SJCRH30 (cell line): ENCODE data around the gene TARP.
"Not testable (repeated sequence)": the region's sequence is repeated elsewhere in the genome, so short reads cannot be mapped to it uniquely, and the experiment has no call there.

ENCODE experiments used
- DNase-seq, 2 experiments: peaks; one replicate each; pipeline ENCODE4 v3.0.0-alpha.2; 2015 to 2020
- H3K27ac ChIP-seq: fragments of 250-450 bp; sonication (Bioruptor Pico); 2 replicates; pipeline ENCODE4 v1.5.1; 2020; ENCODE audit warnings: mild to moderate bottlenecking, moderate library complexity
- H3K27me3 ChIP-seq: fragments of 250-450 bp; sonication (Bioruptor Pico); 2 replicates; pipeline ENCODE4 v1.5.1; 2020; ENCODE audit warnings: mild to moderate bottlenecking, moderate library complexity
- H3K36me3 ChIP-seq: fragments of 250-450 bp; sonication (Bioruptor Pico); 2 replicates; pipeline ENCODE4 v1.5.1; 2020; ENCODE audit warnings: mild to moderate bottlenecking, moderate library complexity
- H3K4me1 ChIP-seq: fragments of 250-450 bp; sonication (Bioruptor Pico); 2 replicates; pipeline ENCODE4 v1.5.1; 2020; ENCODE audit warnings: mild to moderate bottlenecking, moderate library complexity
- H3K4me3 ChIP-seq: fragments of 250-450 bp; sonication (Bioruptor Pico); 2 replicates; pipeline ENCODE4 v1.5.1; 2020; ENCODE audit warnings: mild to moderate bottlenecking, moderate library complexity
- H3K9me3 ChIP-seq: fragments of 250-450 bp; sonication (Bioruptor Pico); replicated peaks from 2 replicates; pipeline ENCODE4 v1.5.1; 2020; ENCODE audit warnings: mild to moderate bottlenecking, moderate library complexity

The TARP gene

GRCh38 chr7:38283809-38284208 lies 10.4 kb upstream of the TARP start:
- DNase-seq: no peak
- Histone ChIP-seq H3K4me1 (no peaks in the 10 kb centered on the region), H3K27me3 (0 out of 2 replicates have a peak, but pooled peaks cover 3% of the 10 kb centered on the region), H3K27ac (no peak overlapping the region), H3K9me3 (no peaks in the 10 kb centered on the region), H3K36me3 (no peaks in the 10 kb centered on the region), H3K4me3 (no peak overlapping the region)

- Histone ChIP-seq H3K36me3 (no peaks in the 10 kb centered on the region), H3K4me1 (no peaks in the 10 kb centered on the region), H3K9me3 (no peaks in the 10 kb centered on the region), H3K27ac (no peak overlapping the region), H3K4me3 (no peak overlapping the region), H3K27me3 (0 out of 2 replicates have a peak, but pooled peaks cover 3% of the 10 kb centered on the region)
- DNase-seq: no peak
Observed at GRCh38 chr7:38283107-38283506, 9.7 kb upstream of the TARP start.

- Histone ChIP-seq H3K27ac (no peak overlapping the region), H3K27me3 (0 out of 2 replicates have a peak, but pooled peaks cover 3% of the 10 kb centered on the region), H3K4me3 (no peak overlapping the region), H3K36me3 (no peaks in the 10 kb centered on the region), H3K4me1 (no peaks in the 10 kb centered on the region), H3K9me3 (no peaks in the 10 kb centered on the region)
- DNase-seq: no peak
Observed at GRCh38 chr7:38282081-38282480, 8.6 kb upstream of the TARP start.

- H3K4me3 ChIP-seq: no peak overlapping the region
- DNase-seq: no peak
- no peaks in the 10 kb centered on the region for H3K9me3 ChIP-seq
- H3K4me1 ChIP-seq: no peaks in the 10 kb centered on the region
- no peaks in the 10 kb centered on the region for H3K36me3 ChIP-seq
- 0 out of 2 replicates have a peak, but pooled peaks cover 3% of the 10 kb centered on the region for H3K27me3 ChIP-seq
- no peak overlapping the region for H3K27ac ChIP-seq
Observed at GRCh38 chr7:38281266-38281665, 7.8 kb upstream of the TARP start.

- H3K9me3 ChIP-seq: no peaks in the 10 kb centered on the region
- no peak for DNase-seq
- no peaks in the 10 kb centered on the region for H3K36me3 ChIP-seq
- H3K27me3 ChIP-seq: 0 out of 2 replicates have a peak, but pooled peaks cover 1% of the 10 kb centered on the region
- no peak overlapping the region for H3K4me3 ChIP-seq
- no peak overlapping the region for H3K27ac ChIP-seq
- H3K4me1 ChIP-seq: no peaks in the 10 kb centered on the region
Observed at GRCh38 chr7:38280707-38281106, 7.3 kb upstream of the TARP start.

GRCh38 chr7:38280000-38280399 lies 6.6 kb upstream of the TARP start:
- Histone ChIP-seq H3K27ac (no peak overlapping the region), H3K27me3 (no peaks in the 10 kb centered on the region)

GRCh38 chr7:38276096-38276877 lies 2.9 kb upstream of the TARP start:
- Histone ChIP-seq H3K36me3 (no peaks in the 10 kb centered on the region), H3K9me3 (no peaks in the 10 kb centered on the region), H3K4me3 (no peak overlapping the region), H3K4me1 (no peaks in the 10 kb centered on the region), H3K27me3 (no peaks in the 10 kb centered on the region), H3K27ac (no peak overlapping the region)
- DNase-seq: no peak

More at GRCh38 chr7:38280000-38280399, 6.6 kb upstream of the TARP start:
- Histone ChIP-seq H3K4me1 (no peaks in the 10 kb centered on the region), H3K36me3 (no peaks in the 10 kb centered on the region), H3K4me3 (no peak overlapping the region), H3K9me3 (no peaks in the 10 kb centered on the region)
- no peak for DNase-seq

- Histone ChIP-seq H3K27me3 (no peaks in the 10 kb centered on the region), H3K27ac (no peak overlapping the region), H3K36me3 (no peaks in the 10 kb centered on the region), H3K4me3 (no peak overlapping the region), H3K9me3 (no peaks in the 10 kb centered on the region), H3K4me1 (no peaks in the 10 kb centered on the region)
- DNase-seq: no peak
Observed at GRCh38 chr7:38274927-38275620, 1.6 kb upstream of the TARP start.

- H3K4me3 ChIP-seq: no peak overlapping the region
- H3K9me3 ChIP-seq: no peaks in the 10 kb centered on the region
- no peak overlapping the region for H3K27ac ChIP-seq
- no peaks in the 10 kb centered on the region for H3K36me3 ChIP-seq
- no peaks in the 10 kb centered on the region for H3K27me3 ChIP-seq
- no peak for DNase-seq
- no peaks in the 10 kb centered on the region for H3K4me1 ChIP-seq
Observed at GRCh38 chr7:38274486-38274885, 1.1 kb upstream of the TARP start.

GRCh38 chr7:38270405-38270804 lies 3.0 kb downstream of the TARP start:
- H3K27ac ChIP-seq, H3K27me3 ChIP-seq, H3K9me3 ChIP-seq, H3K36me3 ChIP-seq, H3K4me1 ChIP-seq, DNase-seq, H3K4me3 ChIP-seq: not testable (repeated sequence)

- not testable (repeated sequence) for H3K4me1 ChIP-seq, H3K4me3 ChIP-seq, H3K27ac ChIP-seq
Observed at GRCh38 chr7:38269704-38270346, 3.6 kb downstream of the TARP start.

GRCh38 chr7:38265958-38266357 lies 7.5 kb downstream of the TARP start:
- not testable (repeated sequence) for H3K36me3 ChIP-seq, H3K27me3 ChIP-seq, H3K9me3 ChIP-seq, H3K4me1 ChIP-seq, DNase-seq, H3K27ac ChIP-seq, H3K4me3 ChIP-seq

More at GRCh38 chr7:38269704-38270346, 3.6 kb downstream of the TARP start:
- H3K36me3 ChIP-seq, H3K9me3 ChIP-seq, DNase-seq, H3K27me3 ChIP-seq: not testable (repeated sequence)

- not testable (repeated sequence) for H3K4me3 ChIP-seq, H3K27ac ChIP-seq, H3K9me3 ChIP-seq, H3K36me3 ChIP-seq, DNase-seq, H3K4me1 ChIP-seq, H3K27me3 ChIP-seq
Observed at GRCh38 chr7:38264602-38265001, 8.8 kb downstream of the TARP start.

- not testable (repeated sequence) for H3K9me3 ChIP-seq, H3K4me1 ChIP-seq, DNase-seq, H3K27me3 ChIP-seq, H3K27ac ChIP-seq, H3K36me3 ChIP-seq, H3K4me3 ChIP-seq
Observed at GRCh38 chr7:38263274-38263673, 10.2 kb downstream of the TARP start.

GRCh38 chr7:38262545-38262944 lies 10.9 kb downstream of the TARP start:
- Histone ChIP-seq H3K9me3 (no peaks in the 10 kb centered on the region), H3K4me1 (no peaks in the 10 kb centered on the region), H3K27ac (no peak overlapping the region), H3K4me3 (no peak overlapping the region), H3K27me3 (no peaks in the 10 kb centered on the region), H3K36me3 (no peaks in the 10 kb centered on the region)
- no peak for DNase-seq
